Measurements from ENCODE around the gene ZNF776.

DNA sequence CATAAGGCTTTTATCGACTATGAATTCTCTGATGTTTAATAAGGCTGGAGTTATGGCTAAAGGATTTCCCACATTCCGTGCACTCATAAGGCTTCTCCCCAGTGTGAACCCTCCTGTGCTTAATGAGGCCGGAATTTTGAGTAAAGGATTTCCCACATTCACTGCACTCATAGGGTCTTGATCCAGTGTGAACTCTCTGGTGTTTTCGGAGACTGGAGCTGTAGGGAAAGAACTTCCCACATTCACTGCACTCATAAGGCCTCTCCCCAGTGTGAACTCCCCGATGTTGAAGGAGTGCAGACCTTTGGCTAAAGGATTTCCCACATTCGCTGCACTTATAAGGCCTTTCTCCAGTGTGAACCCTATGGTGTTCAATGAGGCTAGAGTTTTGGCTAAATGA lies 45.0 kb upstream of the ZNF776 start:
- TF ChIP-seq, protein P1, sequence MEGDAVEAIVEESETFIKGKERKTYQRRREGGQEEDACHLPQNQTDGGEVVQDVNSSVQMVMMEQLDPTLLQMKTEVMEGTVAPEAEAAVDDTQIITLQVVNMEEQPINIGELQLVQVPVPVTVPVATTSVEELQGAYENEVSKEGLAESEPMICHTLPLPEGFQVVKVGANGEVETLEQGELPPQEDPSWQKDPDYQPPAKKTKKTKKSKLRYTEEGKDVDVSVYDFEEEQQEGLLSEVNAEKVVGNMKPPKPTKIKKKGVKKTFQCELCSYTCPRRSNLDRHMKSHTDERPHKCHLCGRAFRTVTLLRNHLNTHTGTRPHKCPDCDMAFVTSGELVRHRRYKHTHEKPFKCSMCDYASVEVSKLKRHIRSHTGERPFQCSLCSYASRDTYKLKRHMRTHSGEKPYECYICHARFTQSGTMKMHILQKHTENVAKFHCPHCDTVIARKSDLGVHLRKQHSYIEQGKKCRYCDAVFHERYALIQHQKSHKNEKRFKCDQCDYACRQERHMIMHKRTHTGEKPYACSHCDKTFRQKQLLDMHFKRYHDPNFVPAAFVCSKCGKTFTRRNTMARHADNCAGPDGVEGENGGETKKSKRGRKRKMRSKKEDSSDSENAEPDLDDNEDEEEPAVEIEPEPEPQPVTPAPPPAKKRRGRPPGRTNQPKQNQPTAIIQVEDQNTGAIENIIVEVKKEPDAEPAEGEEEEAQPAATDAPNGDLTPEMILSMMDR (conservative IDR thresholded peaks at IDR 0.05; ENCODE audit: low read depth, low read length): no peak
- no peak for TF ChIP-seq EZH2 (IDR thresholded peaks at IDR 0.05; ENCODE audit: low read length, unreplicated experiment)
